ENCODE measurements around the gene ACACB.
"Not testable (repeated sequence)": the region's sequence is repeated elsewhere in the genome, so short reads cannot be mapped to it uniquely, and the experiment has no call there.

Gene ACACB

DNA sequence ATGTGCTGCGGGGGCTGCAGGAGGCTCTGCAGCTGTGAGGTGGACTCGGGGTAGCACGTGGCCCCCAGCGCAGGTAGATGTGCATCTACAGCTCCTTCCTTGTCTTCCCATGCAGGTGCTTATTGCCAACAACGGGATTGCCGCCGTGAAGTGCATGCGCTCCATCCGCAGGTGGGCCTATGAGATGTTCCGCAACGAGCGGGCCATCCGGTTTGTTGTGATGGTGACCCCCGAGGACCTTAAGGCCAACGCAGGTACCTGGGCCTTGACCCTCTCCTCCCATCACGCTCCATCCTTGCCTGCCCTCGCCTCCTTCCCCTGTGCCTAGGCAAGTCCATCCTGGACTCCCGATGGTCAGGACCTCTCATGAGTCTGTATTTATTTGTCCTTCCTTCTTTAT lies 51.4 kb downstream of the ACACB start:
- TF ChIP-seq, protein P1, sequence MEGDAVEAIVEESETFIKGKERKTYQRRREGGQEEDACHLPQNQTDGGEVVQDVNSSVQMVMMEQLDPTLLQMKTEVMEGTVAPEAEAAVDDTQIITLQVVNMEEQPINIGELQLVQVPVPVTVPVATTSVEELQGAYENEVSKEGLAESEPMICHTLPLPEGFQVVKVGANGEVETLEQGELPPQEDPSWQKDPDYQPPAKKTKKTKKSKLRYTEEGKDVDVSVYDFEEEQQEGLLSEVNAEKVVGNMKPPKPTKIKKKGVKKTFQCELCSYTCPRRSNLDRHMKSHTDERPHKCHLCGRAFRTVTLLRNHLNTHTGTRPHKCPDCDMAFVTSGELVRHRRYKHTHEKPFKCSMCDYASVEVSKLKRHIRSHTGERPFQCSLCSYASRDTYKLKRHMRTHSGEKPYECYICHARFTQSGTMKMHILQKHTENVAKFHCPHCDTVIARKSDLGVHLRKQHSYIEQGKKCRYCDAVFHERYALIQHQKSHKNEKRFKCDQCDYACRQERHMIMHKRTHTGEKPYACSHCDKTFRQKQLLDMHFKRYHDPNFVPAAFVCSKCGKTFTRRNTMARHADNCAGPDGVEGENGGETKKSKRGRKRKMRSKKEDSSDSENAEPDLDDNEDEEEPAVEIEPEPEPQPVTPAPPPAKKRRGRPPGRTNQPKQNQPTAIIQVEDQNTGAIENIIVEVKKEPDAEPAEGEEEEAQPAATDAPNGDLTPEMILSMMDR (IDR thresholded peaks at IDR 0.05; ENCODE audit: insufficient read depth, low read depth, low read length, missing control alignments) = no peak
- no peak overlapping the region for H3K4me3 ChIP-seq (ENCODE audit: low read depth, low read length)
- DNase-seq (ENCODE audit: low read depth) = no peak

DNA sequence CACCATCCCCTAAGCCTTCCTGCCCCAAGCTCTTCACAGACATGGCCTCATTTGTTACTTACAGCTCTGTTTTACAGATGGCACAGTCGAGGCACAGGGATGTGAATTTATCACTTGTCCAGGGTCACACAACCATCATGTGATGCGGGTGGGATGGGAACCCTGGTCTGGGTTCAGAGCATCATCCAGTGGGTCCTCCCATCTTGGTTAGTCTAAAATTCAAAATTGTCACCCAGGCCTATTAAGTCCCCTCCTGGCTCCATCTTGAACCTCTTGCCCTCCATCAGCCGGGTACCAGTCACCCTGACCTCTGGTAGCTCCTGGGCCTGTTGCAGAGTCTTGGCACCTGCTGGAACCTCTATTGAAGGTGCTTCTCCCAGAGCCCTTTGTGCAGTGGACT lies 52.9 kb downstream of the ACACB start:
- DNase-seq (ENCODE audit: low read depth) = no peak
- TF ChIP-seq, protein P1 (IDR thresholded peaks at IDR 0.05; ENCODE audit: insufficient read depth, low read depth, low read length, missing control alignments) = no peak
- H3K4me3 ChIP-seq (ENCODE audit: low read depth, low read length) = no peak overlapping the region

DNA sequence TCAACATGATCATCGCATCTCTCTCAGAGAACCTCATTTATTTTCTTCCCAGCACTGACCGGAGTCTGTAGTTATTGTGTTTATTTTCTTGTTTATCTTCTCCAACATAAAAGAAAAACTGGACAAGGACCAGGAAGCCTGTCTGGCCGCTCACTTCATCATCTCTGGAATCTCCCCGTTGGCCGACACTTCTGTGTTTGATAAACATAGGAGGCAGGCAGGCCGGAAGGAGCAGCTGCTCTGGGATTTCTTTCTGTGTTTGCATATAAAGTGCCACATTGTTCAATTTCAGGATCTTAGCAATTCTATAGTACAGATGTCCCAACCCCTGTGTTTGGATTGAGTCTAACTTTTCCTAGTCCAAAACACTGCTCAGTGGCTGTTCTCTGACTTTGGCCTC lies 53.3 kb downstream of the ACACB start:
- no peak for DNase-seq (ENCODE audit: low read depth)
- TF ChIP-seq, protein P1 (IDR thresholded peaks at IDR 0.05; ENCODE audit: insufficient read depth, low read depth, low read length, missing control alignments) = no peak
- no peak overlapping the region for H3K4me3 ChIP-seq (ENCODE audit: low read depth, low read length)

DNA sequence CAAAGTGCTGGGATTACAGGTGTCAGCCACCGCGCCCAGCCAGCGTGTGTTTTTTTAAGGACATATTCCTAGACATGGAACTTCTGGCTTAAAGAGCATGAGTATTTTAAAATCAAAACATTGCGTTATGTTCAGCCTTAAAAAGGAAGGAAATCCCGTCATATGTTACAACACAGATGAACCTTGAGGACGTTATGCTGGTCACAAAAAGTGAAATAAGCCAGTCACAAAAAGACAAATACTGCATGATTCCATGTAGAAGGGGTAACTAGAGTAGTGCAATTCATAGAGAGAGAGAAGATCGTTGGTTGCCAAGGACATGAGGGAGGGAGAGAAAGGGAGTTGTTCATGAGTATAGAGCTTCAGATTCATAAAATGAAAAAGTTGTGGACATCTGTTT lies 53.9 kb downstream of the ACACB start:
- no peak overlapping the region for H3K4me3 ChIP-seq (ENCODE audit: low read depth, low read length)
- no peak for DNase-seq (ENCODE audit: low read depth)
- TF ChIP-seq, protein P1 (IDR thresholded peaks at IDR 0.05; ENCODE audit: insufficient read depth, low read depth, low read length, missing control alignments) = no peak

DNA sequence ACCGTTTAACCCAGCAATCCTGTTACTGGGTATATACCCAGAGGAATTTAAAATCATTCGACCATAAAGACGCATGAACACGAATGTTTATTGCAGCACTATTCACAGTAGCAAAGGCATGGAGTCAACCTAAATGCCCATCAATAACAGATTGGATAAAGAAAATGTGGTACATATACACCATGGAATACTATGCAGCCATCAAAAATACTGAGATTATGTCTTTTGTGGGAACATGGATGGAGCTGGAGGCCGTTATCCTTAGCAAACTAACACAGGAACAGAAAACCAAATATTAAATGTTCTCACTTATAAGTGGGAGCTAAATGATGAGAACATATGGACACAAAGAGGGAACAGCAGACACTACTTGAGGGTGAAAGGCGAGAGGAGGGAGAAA lies 56.4 kb downstream of the ACACB start:
- not testable (repeated sequence) for DNase-seq (ENCODE audit: low read depth); H3K4me3 ChIP-seq (ENCODE audit: low read depth, low read length)

DNA sequence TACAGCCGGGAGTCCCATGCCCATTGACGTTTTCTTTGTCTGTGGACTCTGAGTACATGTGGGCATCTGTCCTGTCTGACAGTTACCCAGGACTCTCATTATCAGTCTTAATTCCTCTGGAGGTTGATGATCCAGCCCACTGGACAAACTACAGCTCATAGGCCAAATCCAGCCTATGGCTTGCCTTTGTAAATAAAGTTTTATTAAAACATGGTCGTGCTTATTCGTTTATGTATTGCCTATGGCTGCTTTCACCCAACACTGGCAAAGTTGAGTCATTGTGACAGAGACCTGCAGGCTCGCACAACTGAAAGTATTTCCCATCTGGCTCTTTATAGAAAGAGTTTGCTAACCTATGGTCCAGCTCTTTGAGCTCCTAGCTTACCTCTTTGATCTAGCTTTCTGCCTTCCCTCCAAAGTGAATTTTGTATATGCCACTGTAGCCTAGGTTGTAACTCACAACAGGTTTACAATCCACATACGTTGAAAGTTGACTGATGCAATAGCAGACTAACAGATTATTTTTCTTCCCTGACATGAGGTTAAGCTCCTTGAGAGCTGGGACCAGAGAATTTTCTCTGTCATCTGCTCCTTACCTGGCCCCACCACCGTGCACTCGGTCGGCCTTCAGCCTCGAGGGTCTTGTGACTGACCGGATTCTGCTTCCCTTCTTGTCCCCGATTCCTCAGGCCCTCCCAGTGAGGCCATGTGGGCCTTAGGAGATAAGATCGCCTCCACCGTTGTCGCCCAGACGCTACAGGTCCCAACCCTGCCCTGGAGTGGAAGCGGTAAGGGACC lies 57.3 kb downstream of the ACACB start:
- DNase-seq (ENCODE audit: low read depth) = no peak
- TF ChIP-seq, protein P1 (IDR thresholded peaks at IDR 0.05; ENCODE audit: insufficient read depth, low read depth, low read length, missing control alignments) = no peak

DNA sequence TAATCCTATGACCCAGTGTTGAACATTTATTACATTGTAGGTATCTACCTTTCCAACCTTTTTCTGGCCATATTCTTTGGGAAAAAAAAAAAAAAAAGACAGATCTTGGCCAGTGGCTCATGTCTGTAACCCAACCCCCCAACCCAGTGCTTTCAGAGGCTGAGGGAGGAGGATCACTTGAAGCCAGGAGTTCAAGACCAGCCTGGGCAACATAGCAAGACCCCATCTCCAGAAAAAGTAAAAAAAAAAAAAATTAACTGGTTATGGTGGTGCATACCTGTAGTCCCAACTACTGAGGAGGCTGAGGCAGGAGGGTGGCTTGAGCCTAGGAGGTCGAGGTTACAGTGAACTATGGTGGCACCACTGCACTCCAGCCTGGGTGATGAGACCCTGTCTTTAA lies 58.1 kb downstream of the ACACB start:
- TF ChIP-seq, protein P1 (IDR thresholded peaks at IDR 0.05; ENCODE audit: insufficient read depth, low read depth, low read length, missing control alignments) = no peak
- no peak overlapping the region for H3K4me3 ChIP-seq (ENCODE audit: low read depth, low read length)
- DNase-seq (ENCODE audit: low read depth) = no peak

More for the DNA sequence above, 57.3 kb downstream of the ACACB start:
- H3K4me3 ChIP-seq (ENCODE audit: low read depth, low read length) = no peak overlapping the region
